ENCODE measurements around the gene KCNIP2.

The KCNIP2 gene

DNA sequence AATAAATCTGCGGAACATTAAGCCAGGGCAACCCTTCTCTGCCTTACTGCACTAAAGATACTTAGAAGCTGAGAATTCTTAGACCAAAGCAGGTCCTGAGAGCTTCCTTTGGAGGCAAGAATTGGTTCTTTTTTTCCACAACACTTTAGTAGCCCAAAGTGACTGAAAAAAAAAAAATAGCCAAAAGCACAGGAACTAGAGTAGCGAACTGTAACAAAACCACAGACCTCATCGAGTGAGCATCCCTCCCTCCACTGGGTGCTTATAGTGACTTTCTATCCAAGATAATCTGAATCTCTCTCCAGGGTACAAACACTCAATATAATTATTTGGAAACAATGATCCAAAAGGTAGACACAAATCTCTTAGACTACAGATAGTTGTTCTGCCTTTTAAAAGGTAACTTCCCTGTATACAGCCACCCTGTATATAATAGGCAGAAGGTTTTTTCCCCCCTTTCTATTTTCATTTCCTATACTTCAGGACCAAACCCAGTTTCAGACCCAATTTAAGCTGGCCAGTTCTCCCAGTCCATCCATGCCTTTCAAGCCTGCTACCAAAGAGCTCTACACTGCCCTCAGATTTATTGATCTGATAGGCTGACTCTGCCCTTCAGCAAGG lies 31.6 kb upstream of the KCNIP2 start:
- TF ChIP-seq, protein P1, sequence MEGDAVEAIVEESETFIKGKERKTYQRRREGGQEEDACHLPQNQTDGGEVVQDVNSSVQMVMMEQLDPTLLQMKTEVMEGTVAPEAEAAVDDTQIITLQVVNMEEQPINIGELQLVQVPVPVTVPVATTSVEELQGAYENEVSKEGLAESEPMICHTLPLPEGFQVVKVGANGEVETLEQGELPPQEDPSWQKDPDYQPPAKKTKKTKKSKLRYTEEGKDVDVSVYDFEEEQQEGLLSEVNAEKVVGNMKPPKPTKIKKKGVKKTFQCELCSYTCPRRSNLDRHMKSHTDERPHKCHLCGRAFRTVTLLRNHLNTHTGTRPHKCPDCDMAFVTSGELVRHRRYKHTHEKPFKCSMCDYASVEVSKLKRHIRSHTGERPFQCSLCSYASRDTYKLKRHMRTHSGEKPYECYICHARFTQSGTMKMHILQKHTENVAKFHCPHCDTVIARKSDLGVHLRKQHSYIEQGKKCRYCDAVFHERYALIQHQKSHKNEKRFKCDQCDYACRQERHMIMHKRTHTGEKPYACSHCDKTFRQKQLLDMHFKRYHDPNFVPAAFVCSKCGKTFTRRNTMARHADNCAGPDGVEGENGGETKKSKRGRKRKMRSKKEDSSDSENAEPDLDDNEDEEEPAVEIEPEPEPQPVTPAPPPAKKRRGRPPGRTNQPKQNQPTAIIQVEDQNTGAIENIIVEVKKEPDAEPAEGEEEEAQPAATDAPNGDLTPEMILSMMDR (IDR thresholded peaks at IDR 0.05; ENCODE audit: insufficient read depth, low read length, missing control alignments), result no peak
- POLR2A ChIA-PET, result no interaction called here
- no peak for DNase-seq (ENCODE audit: low read depth, low spot score)
- CTCF ChIA-PET, result interaction anchor here (1.1 to 2.7 kb wide), 7 partner anchors 14 to 135 kb away, joined by 3 to 14 read pairs (median 5); no protein-coding TSS in a partner anchor
- no peak overlapping the region for H3K4me3 ChIP-seq (ENCODE audit: low read depth, low read length)

- CTCF ChIA-PET, result interaction anchor here (0.7 to 2.7 kb wide), 7 partner anchors 15 to 660 kb away, joined by 3 to 14 read pairs (median 5); no protein-coding TSS in a partner anchor
- POLR2A ChIA-PET, result no interaction called here
- DNase-seq (ENCODE audit: low read depth, low spot score), result no peak
- TF ChIP-seq, protein P1 (IDR thresholded peaks at IDR 0.05; ENCODE audit: insufficient read depth, low read length, missing control alignments), result no peak
- no peak overlapping the region for H3K4me3 ChIP-seq (ENCODE audit: low read depth, low read length)
Observed at GRCh38 chr10:101874252-101874651, 30.7 kb upstream of the KCNIP2 start.

GRCh38 chr10:101867931-101868330 lies 24.3 kb upstream of the KCNIP2 start:
- CTCF ChIA-PET, result interaction anchor here (2.3 kb wide), 1 partner anchor 142 kb away, joined by 7 read pairs; no protein-coding TSS in a partner anchor
- TF ChIP-seq, protein P1 (IDR thresholded peaks at IDR 0.05; ENCODE audit: insufficient read depth, low read length, missing control alignments), result no peak
- DNase-seq (ENCODE audit: low read depth, low spot score), result no peak
- no peak overlapping the region for H3K4me3 ChIP-seq (ENCODE audit: low read depth, low read length)
- POLR2A ChIA-PET, result no interaction called here

- no peak overlapping the region for H3K4me3 ChIP-seq (ENCODE audit: low read depth, low read length)
- POLR2A ChIA-PET, result no interaction called here
- DNase-seq (ENCODE audit: low read depth, low spot score), result no peak
- CTCF ChIA-PET, result interaction anchor here (0.9 to 6.8 kb wide), 4 partner anchors 18 to 213 kb away, joined by 3 to 64 read pairs (median 4); partner anchors contain the start of gene KCNIP2
- TF ChIP-seq, protein P1 (IDR thresholded peaks at IDR 0.05; ENCODE audit: insufficient read depth, low read length, missing control alignments), result no peak
Observed at GRCh38 chr10:101859530-101859929, 15.9 kb upstream of the KCNIP2 start.

DNA sequence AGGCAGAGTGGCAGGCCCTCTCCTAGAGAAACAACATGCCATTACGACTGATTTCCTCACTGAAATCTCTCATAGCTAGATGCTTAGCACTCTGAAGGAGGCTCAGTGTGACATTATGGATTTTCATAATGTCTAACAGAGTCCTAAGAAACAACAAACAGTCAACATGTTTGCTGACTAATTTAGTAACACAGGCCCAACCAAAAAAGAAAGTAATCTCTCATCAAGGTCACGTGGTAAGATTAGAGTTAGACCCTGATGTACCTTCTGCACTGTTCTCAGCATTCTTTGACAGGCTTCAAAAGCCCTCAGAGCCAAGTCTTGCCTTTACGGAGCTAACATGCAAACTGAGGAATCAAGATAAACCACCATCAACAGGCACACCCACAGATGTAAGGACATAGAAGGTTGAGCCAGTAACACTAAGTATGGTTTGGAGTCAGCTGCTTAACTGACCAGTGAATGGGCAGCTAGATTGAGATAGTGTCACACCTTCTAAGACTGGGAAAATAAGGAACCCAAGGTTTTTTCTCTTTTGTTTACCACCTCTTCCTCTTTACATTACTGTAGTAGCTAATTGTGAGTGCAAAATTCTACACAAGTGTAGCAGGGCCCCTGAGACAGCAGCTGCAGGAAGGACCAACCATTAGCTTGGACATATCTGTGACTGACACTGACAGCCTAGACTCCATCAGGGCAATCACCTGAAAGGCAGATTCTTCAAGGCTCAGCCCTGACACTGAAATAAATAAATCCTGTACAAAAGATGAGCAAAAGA lies 15.3 kb upstream of the KCNIP2 start:
- H3K4me3 ChIP-seq (ENCODE audit: low read depth, low read length), result no peak overlapping the region
- ChIA-PET CTCF (interaction anchor here (0.6 to 6.8 kb wide), 9 partner anchors 17 to 214 kb away, joined by 3 to 64 read pairs (median 3); partner anchors contain the start of gene KCNIP2), POLR2A (no interaction called here)
- DNase-seq (ENCODE audit: low read depth, low spot score), result no peak
- TF ChIP-seq, protein P1 (IDR thresholded peaks at IDR 0.05; ENCODE audit: insufficient read depth, low read length, missing control alignments), result no peak
